Stimulated activated CD4-positive, alpha-beta T cell treated with anti-CD3 and anti-CD28 coated beads, TNF-alpha, amount 100 ng/mL, for 1 hour (primary cell): ENCODE measurements around the gene CADM2.
"Not testable (repeated sequence)": the region's sequence is repeated elsewhere in the genome, so short reads cannot be mapped to it uniquely, and the experiment has no call there.

Source experiments
- DNase-seq, 3 donors: peaks; one replicate each; pipeline ENCODE4 v3.0.0-alpha.2; 2020; ENCODE audit warnings: low read depth in 3 of 3, low spot score in 1 of 3

The CADM2 gene

DNA sequence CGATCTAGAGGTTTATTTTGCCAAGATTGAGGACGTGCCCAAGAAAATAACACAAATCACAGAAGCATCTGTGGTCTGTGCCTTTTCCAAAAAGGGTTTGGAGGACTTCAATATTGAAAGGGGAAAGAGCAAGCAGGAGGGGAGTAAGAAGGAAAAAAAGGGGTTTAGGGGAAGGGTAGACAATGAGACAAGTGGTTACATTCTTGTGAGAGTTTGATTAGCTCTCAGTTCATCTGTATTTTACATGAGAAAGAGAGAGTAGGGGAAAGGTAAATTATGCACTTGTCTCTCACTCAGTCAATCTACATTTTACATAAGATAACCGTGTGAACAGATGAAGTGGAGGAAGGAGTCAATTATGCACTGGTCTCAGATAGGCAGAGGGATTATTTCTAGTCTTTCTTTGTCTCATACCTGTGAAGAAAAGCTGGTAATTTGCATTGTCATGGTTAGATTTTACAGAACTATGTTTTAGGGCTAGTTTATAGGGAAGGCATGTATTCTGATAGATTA lies 931.3 kb downstream of the CADM2 start:
- no peak for DNase-seq

- DNase-seq, result no peak
Measured at GRCh38 chr3:85903434-85903833, 944.6 kb downstream of the CADM2 start.

- no peak for DNase-seq
Measured at GRCh38 chr3:85912980-85913379, 954.2 kb downstream of the CADM2 start.

DNA sequence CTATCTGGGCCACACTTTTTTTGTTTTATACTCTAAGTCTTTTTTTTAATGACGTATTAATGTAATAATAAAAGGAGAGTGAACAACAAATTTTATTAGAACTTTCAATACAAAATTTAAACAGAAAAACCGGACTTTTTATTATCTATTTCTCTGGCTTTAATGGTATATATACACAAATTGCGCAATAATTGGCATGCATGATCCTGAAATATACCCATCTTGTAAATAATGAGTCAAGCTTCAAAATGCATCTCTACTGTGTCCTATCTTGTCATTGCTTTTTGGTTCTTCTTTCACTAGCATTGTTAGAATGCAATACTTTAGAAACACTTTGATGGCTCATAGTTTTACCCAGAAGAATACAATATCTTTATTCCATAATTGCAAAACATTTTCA lies 963.6 kb downstream of the CADM2 start:
- DNase-seq, result no peak

DNA sequence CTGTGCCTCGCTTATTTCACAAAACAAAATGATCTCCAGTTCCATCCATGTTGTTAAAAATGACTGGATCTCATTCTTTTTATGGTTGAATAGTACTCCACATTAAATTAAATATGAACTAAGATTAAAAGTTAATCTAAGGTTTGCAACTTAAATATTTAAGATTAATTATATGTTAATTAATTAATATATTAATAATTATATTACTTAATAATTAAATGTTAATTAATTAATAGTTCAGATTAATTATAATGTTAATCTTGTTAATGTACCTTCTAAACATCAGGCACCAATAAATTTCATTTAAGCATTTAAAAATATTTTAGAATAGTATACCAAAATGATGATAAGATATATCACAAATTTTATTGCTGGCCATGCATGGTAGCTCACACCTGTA lies 971.9 kb downstream of the CADM2 start:
- no peak for DNase-seq

- DNase-seq, result no peak
Measured at GRCh38 chr3:85933326-85933725, 974.5 kb downstream of the CADM2 start.

- DNase-seq, result no peak
Measured at GRCh38 chr3:85935171-85935570, 976.4 kb downstream of the CADM2 start.

DNA sequence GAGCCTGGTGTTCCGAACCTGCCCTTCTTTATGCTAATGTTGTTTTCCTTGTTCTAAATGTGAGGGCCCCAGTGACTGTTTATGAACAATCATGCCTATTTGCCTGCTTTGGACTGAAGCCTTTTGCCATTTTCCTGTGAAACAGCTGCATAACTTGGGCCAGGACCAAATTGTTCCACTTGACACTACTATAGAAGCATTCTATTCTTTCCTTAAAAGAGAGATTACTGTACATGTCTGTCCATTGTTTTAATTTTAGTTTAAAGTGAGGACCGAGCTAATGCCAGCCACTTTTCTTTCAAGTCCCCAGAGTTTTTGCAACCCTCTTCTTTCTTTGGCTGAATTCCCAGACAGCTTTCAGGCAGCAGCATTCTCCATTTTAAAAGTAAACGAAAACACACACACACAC lies 980.3 kb downstream of the CADM2 start:
- DNase-seq, result no peak

- no peak for DNase-seq
Measured at GRCh38 chr3:85950435-85950834, 991.6 kb downstream of the CADM2 start.

DNA sequence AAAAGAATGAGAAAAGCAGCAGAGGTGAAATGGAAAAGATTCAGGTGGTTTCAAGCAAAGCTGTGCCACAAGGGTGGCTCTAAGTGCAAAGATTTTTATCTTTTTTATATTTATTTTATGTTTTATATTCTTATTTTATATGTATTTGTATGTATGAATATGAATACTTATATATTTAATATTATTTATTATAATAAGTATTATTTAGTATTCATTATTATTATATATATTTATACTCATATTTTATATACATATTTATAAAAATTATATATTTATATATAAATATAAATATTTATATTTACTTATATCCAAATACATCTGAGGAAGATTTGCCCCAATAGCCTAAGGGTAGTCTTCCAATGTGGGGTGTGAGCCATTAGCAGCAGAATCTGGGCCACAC lies 1002.0 kb downstream of the CADM2 start:
- no peak for DNase-seq

- no peak for DNase-seq
Measured at GRCh38 chr3:85977615-85978338, 1019.0 kb downstream of the CADM2 start.

DNA sequence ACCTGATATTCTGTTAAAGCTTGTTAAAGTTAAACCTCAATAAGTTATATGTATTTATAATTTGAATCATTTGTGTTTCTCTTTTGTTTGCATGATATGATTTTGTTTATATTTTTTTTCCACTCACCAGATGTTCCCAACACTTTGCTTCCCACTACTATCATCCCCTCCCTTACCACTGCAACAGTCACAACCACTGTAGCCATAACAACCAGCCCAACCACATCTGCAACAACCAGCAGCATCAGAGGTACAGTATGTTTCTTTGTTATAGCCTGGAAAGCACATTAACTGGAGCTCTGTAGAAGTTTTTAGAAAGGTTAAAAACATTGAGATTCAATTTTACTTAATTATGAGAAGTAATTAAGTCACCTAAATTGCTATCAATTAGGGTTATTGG lies 1020.2 kb downstream of the CADM2 start:
- no peak for DNase-seq

GRCh38 chr3:85989581-85989980 lies 1030.8 kb downstream of the CADM2 start:
- DNase-seq, result not testable (repeated sequence)

DNA sequence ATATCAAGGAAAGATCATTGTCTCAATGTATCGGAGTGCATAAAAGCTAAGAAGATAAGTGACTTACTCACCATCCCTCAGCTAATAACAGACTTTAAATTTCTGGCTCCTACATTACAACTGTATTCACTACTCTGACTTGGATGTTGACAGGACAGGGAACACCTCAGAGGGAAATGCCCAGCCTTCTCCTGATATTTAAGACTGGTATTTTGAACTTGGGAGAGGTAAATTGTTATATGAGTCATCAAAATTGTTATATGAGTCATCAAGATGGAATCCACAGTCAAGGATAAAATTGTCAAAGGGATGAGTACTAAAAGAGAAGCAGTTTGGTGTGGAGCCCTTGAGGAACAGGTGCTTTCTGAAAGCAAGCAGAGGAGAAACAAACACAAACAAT lies 1070.8 kb downstream of the CADM2 start:
- DNase-seq, result no peak

- DNase-seq, result no peak
Measured at GRCh38 chr3:86037916-86038315, 1079.1 kb downstream of the CADM2 start.

- DNase-seq, result no peak
Measured at GRCh38 chr3:86046436-86047136, 1087.8 kb downstream of the CADM2 start.

- no peak for DNase-seq
Measured at GRCh38 chr3:86047161-86047560, 1088.4 kb downstream of the CADM2 start.

- DNase-seq, result no peak
Measured at GRCh38 chr3:86051058-86051457, 1092.3 kb downstream of the CADM2 start.

- no peak for DNase-seq
Measured at GRCh38 chr3:86056032-86056431, 1097.2 kb downstream of the CADM2 start.

GRCh38 chr3:86056962-86057361 lies 1098.2 kb downstream of the CADM2 start:
- DNase-seq, result no peak

- DNase-seq, result no peak
Measured at GRCh38 chr3:86073799-86074198, 1115.0 kb downstream of the CADM2 start.

GRCh38 chr3:86087160-86087871 lies 1128.5 kb downstream of the CADM2 start:
- DNase-seq, result no peak
